ENCODE data around the gene KRT82. TPM values are rescaled to one million over a fixed set of nuclear protein-coding genes. Genes with fewer than 3 reads are reported as not detected.

KRT82 gene
- total and polyA plus RNA-seq, 8 donors = not detected

DNA sequence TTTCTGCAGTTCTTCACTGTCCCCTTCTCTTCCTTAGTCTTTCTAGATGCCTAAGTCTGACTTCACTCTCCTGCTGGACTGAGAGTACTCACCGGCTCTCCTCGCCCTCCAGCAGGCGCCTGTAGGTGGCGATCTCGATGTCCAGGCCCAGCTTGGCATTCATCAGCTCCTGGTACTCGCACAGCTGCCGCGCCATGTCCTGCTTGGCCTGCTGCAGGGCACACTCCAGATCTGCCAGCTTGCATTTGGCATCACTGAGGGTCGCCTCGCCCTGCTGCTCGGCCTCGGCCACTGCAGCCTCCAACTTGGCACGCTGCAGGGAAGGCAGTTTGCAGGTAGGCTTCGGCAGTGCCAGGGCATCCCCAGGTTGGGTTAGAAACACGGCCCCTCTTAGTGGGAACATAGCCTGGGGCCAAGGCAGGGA is 25.9 kb downstream of the KRT82 start:
- 51 to 55% methylated on average over 15 of the region's 15 CpGs for WGBS, 2 donors
- Histone ChIP-seq H3K27ac (no peak overlapping the region), H3K27me3 (no peaks in the 10 kb centered on the region), H3K9me3 (no peaks in the 10 kb centered on the region), H3K4me3 (no peak overlapping the region), H3K4me1 (no peaks in the 10 kb centered on the region), H3K36me3 (no peaks in the 10 kb centered on the region)
- ATAC-seq = peak in 3 of 4 donors; percentile 24 to 73 (median 66)
- peak in 4 of 6 donors; percentile 27 to 67 (median 58) for DNase-seq
- TF ChIP-seq, protein P1, sequence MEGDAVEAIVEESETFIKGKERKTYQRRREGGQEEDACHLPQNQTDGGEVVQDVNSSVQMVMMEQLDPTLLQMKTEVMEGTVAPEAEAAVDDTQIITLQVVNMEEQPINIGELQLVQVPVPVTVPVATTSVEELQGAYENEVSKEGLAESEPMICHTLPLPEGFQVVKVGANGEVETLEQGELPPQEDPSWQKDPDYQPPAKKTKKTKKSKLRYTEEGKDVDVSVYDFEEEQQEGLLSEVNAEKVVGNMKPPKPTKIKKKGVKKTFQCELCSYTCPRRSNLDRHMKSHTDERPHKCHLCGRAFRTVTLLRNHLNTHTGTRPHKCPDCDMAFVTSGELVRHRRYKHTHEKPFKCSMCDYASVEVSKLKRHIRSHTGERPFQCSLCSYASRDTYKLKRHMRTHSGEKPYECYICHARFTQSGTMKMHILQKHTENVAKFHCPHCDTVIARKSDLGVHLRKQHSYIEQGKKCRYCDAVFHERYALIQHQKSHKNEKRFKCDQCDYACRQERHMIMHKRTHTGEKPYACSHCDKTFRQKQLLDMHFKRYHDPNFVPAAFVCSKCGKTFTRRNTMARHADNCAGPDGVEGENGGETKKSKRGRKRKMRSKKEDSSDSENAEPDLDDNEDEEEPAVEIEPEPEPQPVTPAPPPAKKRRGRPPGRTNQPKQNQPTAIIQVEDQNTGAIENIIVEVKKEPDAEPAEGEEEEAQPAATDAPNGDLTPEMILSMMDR (IDR thresholded peaks at IDR 0.05) = peak in 2 of 4 donors; percentile 10 to 35
- no peak for FAIRE-seq
- intact Hi-C loops (cut with DNase I) = loop anchor here in 1 of 3 donors (10.0 kb wide), 1 partner anchor 195 kb away; the partner anchor contains the start of gene KRT74

DNA sequence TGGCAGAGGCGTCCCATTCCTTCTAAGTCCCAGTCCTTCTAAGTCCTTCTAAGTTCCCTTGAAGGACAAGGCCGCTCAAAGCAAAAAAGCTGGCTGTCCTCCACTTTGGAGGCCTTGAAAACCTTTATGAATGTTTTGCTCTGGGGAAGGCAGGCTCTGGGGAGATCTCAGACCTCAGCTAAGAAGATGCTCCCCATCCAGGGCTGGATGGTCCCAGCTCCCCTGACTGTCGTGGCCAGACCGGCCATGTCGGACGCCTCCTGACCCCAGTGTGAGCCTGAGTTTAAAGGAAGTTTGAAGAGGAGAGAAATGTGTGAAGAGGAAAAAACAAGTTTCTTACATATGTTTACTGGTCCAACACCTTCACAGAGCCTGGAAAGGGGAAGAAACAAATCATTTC is 26.6 kb downstream of the KRT82 start:
- Histone ChIP-seq H3K4me1 (no peaks in the 10 kb centered on the region), H3K4me3 (no peak overlapping the region), H3K36me3 (no peaks in the 10 kb centered on the region), H3K9me3 (no peaks in the 10 kb centered on the region), H3K27ac (no peak overlapping the region), H3K27me3 (no peaks in the 10 kb centered on the region)
- WGBS, 2 donors = 80 to 81% methylated on average over 6 of the region's 6 CpGs
- intact Hi-C loops (cut with DNase I) = loop anchor here in 1 of 3 donors (10.0 kb wide), 1 partner anchor 485 kb away; no protein-coding TSS in a partner anchor
- no peak for FAIRE-seq
- no peak for DNase-seq
- no peak for ATAC-seq
- TF ChIP-seq, protein P1 (IDR thresholded peaks at IDR 0.05) = no peak

DNA sequence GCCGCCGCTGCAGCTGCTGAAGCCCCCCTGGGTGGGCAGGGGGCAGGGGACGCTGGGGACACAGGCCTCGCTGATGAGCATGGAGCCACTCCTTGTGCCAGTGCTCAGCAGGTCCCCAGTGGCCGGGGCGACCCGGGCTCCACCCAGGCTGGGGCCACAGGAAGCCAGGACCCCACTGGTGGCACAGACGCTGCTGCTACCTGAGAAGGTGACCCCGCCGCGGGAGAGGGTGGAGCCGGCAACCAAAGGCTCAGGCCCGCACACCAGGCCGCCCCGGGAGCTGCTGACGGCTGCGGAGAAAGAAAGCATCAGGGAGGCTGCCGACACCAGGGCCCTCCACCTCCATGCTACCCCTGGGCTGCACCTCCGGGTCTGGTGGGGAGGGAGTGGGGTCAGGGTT is 28.0 kb downstream of the KRT82 start:
- DNase-seq (peak in 1 of 6 donors; percentile 74), ATAC-seq (no peak), FAIRE-seq (no peak)
- no peaks in the 10 kb centered on the region for H3K27me3 ChIP-seq
- intact Hi-C loops (cut with DNase I) = loop anchor here in 1 of 3 donors (10.0 kb wide), 1 partner anchor 487 kb away; no protein-coding TSS in a partner anchor
- H3K4me1 ChIP-seq = no peaks in the 10 kb centered on the region
- no peaks in the 10 kb centered on the region for H3K36me3 ChIP-seq
- 68 to 75% methylated on average over 17 to 19 of the region's 19 CpGs for WGBS, 2 donors
- no peak overlapping the region for H3K27ac ChIP-seq
- H3K4me3 ChIP-seq = no peak overlapping the region
- no peaks in the 10 kb centered on the region for H3K9me3 ChIP-seq
- TF ChIP-seq, protein P1 (IDR thresholded peaks at IDR 0.05) = no peak

DNA sequence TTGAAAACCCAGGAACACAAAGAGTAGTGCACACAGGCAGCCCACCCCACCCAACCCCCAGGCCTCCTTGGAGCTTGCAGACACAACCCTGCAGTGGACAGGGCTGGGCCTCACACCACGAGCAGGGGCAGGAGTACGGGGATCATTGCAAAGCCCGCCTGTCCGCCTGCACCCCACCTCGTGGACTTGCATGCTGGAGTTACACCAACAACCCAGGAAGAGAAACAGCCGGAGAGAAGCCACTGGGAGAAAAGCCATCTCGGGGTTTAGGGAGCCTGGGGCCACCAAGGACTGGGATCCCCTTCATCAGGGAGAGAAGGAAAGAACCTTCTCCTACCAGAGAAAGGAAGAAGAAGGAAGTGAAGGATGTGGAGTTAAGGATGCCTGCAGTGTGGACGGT is 28.9 kb downstream of the KRT82 start:
- 80 to 91% methylated on average over 8 of the region's 8 CpGs for WGBS, 2 donors
- Histone ChIP-seq H3K9me3 (no peaks in the 10 kb centered on the region), H3K27ac (no peak overlapping the region), H3K36me3 (no peaks in the 10 kb centered on the region), H3K4me3 (no peak overlapping the region), H3K4me1 (no peaks in the 10 kb centered on the region), H3K27me3 (no peaks in the 10 kb centered on the region)
- FAIRE-seq (no peak), DNase-seq (no peak), ATAC-seq (no peak)
- TF ChIP-seq, protein P1 (IDR thresholded peaks at IDR 0.05) = no peak
- intact Hi-C loops (cut with DNase I) = loop anchor here in 1 of 3 donors (10.0 kb wide), 1 partner anchor 488 kb away; no protein-coding TSS in a partner anchor
